Astrocyte of the cerebellum (primary cell): Measurements from ENCODE around the gene WDR88.
"Not testable (repeated sequence)": the region's sequence is repeated elsewhere in the genome, so short reads cannot be mapped to it uniquely, and the experiment has no call there.

ENCODE experiments used
- DNase-seq: peaks from one replicate; pipeline ENCODE4 v3.0.0-alpha.2; 2011; ENCODE audit warnings: low read depth
- H3K4me3 ChIP-seq: 2 replicates; pipeline ENCODE4 v1.5.1; 2011; ENCODE audit warnings: mild to moderate bottlenecking, low read depth, low read length, moderate library complexity
- in situ Hi-C: cut with HindIII; loops from 2 replicates; pipeline ENCODE4 v1.10.0; 2017; ENCODE audit warnings: low sequenced_read_pairs
- TF ChIP-seq, protein P1 (sequence below): IDR thresholded peaks from 2 replicates; pipeline ENCODE4 v1.5.1; 2012; ENCODE audit warnings: low read length, low read depth, moderate library complexity, mild to moderate bottlenecking; ENCODE audit errors: missing control alignments

The WDR88 gene

GRCh38 chr19:33125929-33126388 is 6.0 kb upstream of the WDR88 start:
- peak; percentile 34 for DNase-seq
- in situ Hi-C loops, result no loop called here
- no peak overlapping the region for H3K4me3 ChIP-seq
- TF ChIP-seq, protein P1, sequence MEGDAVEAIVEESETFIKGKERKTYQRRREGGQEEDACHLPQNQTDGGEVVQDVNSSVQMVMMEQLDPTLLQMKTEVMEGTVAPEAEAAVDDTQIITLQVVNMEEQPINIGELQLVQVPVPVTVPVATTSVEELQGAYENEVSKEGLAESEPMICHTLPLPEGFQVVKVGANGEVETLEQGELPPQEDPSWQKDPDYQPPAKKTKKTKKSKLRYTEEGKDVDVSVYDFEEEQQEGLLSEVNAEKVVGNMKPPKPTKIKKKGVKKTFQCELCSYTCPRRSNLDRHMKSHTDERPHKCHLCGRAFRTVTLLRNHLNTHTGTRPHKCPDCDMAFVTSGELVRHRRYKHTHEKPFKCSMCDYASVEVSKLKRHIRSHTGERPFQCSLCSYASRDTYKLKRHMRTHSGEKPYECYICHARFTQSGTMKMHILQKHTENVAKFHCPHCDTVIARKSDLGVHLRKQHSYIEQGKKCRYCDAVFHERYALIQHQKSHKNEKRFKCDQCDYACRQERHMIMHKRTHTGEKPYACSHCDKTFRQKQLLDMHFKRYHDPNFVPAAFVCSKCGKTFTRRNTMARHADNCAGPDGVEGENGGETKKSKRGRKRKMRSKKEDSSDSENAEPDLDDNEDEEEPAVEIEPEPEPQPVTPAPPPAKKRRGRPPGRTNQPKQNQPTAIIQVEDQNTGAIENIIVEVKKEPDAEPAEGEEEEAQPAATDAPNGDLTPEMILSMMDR, result peak; percentile 84

- H3K4me3 ChIP-seq, DNase-seq, in situ Hi-C loops: not testable (repeated sequence)
Observed at GRCh38 chr19:33126712-33127111, 5.2 kb upstream of the WDR88 start.

- no peak overlapping the region for H3K4me3 ChIP-seq
- TF ChIP-seq, protein P1, result no peak
- in situ Hi-C loops, result no loop called here
- DNase-seq, result no peak
Observed at GRCh38 chr19:33129901-33130300, 2.0 kb upstream of the WDR88 start.

DNA sequence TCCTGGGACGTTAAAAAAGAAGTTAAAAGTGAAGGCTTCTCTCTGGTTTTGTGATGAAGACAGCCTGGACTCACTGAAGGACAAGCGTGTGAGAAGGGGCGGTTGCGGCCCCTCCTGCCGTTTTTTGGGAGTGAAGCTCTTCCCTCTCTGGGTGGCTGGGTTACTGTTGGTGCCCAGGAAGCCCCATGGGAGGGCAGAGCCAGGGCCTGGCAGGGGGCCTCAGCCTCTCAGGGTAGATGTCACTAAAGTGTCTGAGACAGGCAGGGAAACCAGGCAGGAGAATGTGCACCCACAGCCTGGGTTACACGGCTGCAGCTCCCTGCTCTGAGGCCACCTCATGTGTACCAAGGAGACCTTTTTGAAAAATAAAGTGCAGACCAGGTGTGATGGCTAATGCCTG is 1.5 kb upstream of the WDR88 start:
- TF ChIP-seq, protein P1, result no peak
- no peak overlapping the region for H3K4me3 ChIP-seq
- in situ Hi-C loops, result no loop called here
- DNase-seq, result no peak

- TF ChIP-seq, protein P1, result peak; percentile 24
- DNase-seq, result no peak
- H3K4me3 ChIP-seq, result no peak overlapping the region
- in situ Hi-C loops, result no loop called here
Observed at GRCh38 chr19:33132425-33132824, 511 bp downstream of the WDR88 start.

GRCh38 chr19:33133438-33134031 is 1.6 kb downstream of the WDR88 start:
- TF ChIP-seq, protein P1, result no peak
- in situ Hi-C loops, result no loop called here
- no peak for DNase-seq
- H3K4me3 ChIP-seq, result no peak overlapping the region

- no peak overlapping the region for H3K4me3 ChIP-seq
- TF ChIP-seq, protein P1, result no peak
- in situ Hi-C loops, result no loop called here
- no peak for DNase-seq
Observed at GRCh38 chr19:33134571-33135041, 2.7 kb downstream of the WDR88 start.
